ENCODE data around the gene SCAPER.

The SCAPER gene

GRCh38 chr15:76353903-76354302, 551.2 kb downstream of the SCAPER start:
- no peak for DNase-seq (ENCODE audit: low spot score)

- DNase-seq (ENCODE audit: low spot score) = no peak
Measured at GRCh38 chr15:76353023-76353577, 552.0 kb downstream of the SCAPER start.

GRCh38 chr15:76349301-76350070, 555.7 kb downstream of the SCAPER start:
- DNase-seq (ENCODE audit: low spot score) = no peak

- DNase-seq (ENCODE audit: low spot score) = no peak
Measured at GRCh38 chr15:76347482-76348055, 557.6 kb downstream of the SCAPER start.

- no peak for DNase-seq (ENCODE audit: low spot score)
Measured at GRCh38 chr15:76346669-76347481, 558.3 kb downstream of the SCAPER start.

- no peak for DNase-seq (ENCODE audit: low spot score)
Measured at GRCh38 chr15:76345880-76346668, 559.1 kb downstream of the SCAPER start.

- DNase-seq (ENCODE audit: low spot score) = no peak
Measured at GRCh38 chr15:76345583-76345879, 559.6 kb downstream of the SCAPER start.

- DNase-seq (ENCODE audit: low spot score) = no peak
Measured at GRCh38 chr15:76344893-76345582, 560.1 kb downstream of the SCAPER start.

- no peak for DNase-seq (ENCODE audit: low spot score)
Measured at GRCh38 chr15:76343313-76343996, 561.7 kb downstream of the SCAPER start.

- no peak for DNase-seq (ENCODE audit: low spot score)
Measured at GRCh38 chr15:76342382-76343201, 562.5 kb downstream of the SCAPER start.

GRCh38 chr15:76342058-76342381, 563.1 kb downstream of the SCAPER start:
- no peak for DNase-seq (ENCODE audit: low spot score)

GRCh38 chr15:76341366-76342057, 563.6 kb downstream of the SCAPER start:
- DNase-seq (ENCODE audit: low spot score) = no peak

- DNase-seq (ENCODE audit: low spot score) = no peak
Measured at GRCh38 chr15:76340803-76341365, 564.3 kb downstream of the SCAPER start.

GRCh38 chr15:76340198-76340802, 564.8 kb downstream of the SCAPER start:
- DNase-seq (ENCODE audit: low spot score) = no peak

GRCh38 chr15:76339305-76340197, 565.6 kb downstream of the SCAPER start:
- DNase-seq (ENCODE audit: low spot score) = no peak

GRCh38 chr15:76338486-76339304, 566.4 kb downstream of the SCAPER start:
- DNase-seq (ENCODE audit: low spot score) = no peak
